Measurements from ENCODE around the gene GP2. TPM values are rescaled to one million over a fixed set of nuclear protein-coding genes. Genes with fewer than 3 reads are reported as not detected.

Gene GP2
- under 1 TPM in 1 of 6 experiments, not detected in 5; 0.12 TPM for total RNA-seq
- long read RNA-seq = 0 reads

GRCh38 chr16:20327444-20328041 lies at the start of gene GP2:
Gene GP2 (minus strand): TSS chr16:20327513. CDS start chr16:20326431, 1,082 bp downstream.
- no peaks in the 10 kb centered on the region for H3K27me3 ChIP-seq
- no peaks in the 10 kb centered on the region for H3K9me3 ChIP-seq
- H3K27ac ChIP-seq = no peak within 1 kb of the TSS
- no peaks in the 10 kb centered on the region for H3K4me1 ChIP-seq
- no peak within 1 kb of the TSS for H3K4me3 ChIP-seq
- ATAC-seq (no peak), DNase-seq (no peak)
- no peaks in the 10 kb centered on the region for H3K36me3 ChIP-seq
- TF ChIP-seq POLR2A (IDR thresholded peaks at IDR 0.05) (no peak), CTCF (IDR thresholded peaks at IDR 0.05) (no peak)
- intact Hi-C loops (cut with DNase I) = no loop called here
- WGBS (ENCODE audit: insufficient coverage, low coverage, low lambda C conversion rate, missing lambda C conversion rate) = 27% methylated on average over 2 of the region's 7 CpGs

- intact Hi-C loops (cut with DNase I) = loop anchor here in 1 of 2 donors (10.0 kb wide), 1 partner anchor 458 kb away; no protein-coding TSS in a partner anchor
- ATAC-seq = no peak
Measured at GRCh38 chr16:20372701-20373100, 45.4 kb upstream of the GP2 start.

GRCh38 chr16:20369452-20370054 lies 42.2 kb upstream of the GP2 start:
- Histone ChIP-seq H3K36me3 (no peaks in the 10 kb centered on the region), H3K4me1 (no peaks in the 10 kb centered on the region), H3K27ac (no peak overlapping the region), H3K27me3 (no peaks in the 10 kb centered on the region), H3K9me3 (no peaks in the 10 kb centered on the region), H3K4me3 (no peak overlapping the region)
- ATAC-seq (no peak), DNase-seq (no peak)
- intact Hi-C loops (cut with DNase I) = loop anchor here in 1 of 2 donors (10.0 kb wide), 1 partner anchor 455 kb away; no protein-coding TSS in a partner anchor
- no peak for TF ChIP-seq CTCF (IDR thresholded peaks at IDR 0.05)
- WGBS (ENCODE audit: insufficient coverage, low coverage, low lambda C conversion rate, missing lambda C conversion rate) = 69% methylated on average over 9 of the region's 9 CpGs

More at GRCh38 chr16:20372701-20373100, 45.4 kb upstream of the GP2 start:
- no peaks in the 10 kb centered on the region for H3K9me3 ChIP-seq
- TF ChIP-seq POLR2A (IDR thresholded peaks at IDR 0.05) (no peak), CTCF (IDR thresholded peaks at IDR 0.05) (no peak)
- H3K4me3 ChIP-seq = no peak overlapping the region
- no peaks in the 10 kb centered on the region for H3K4me1 ChIP-seq
- no peak overlapping the region for H3K27ac ChIP-seq
- no peaks in the 10 kb centered on the region for H3K27me3 ChIP-seq
- no peaks in the 10 kb centered on the region for H3K36me3 ChIP-seq
- 85% methylated on average over 5 of the region's 5 CpGs for WGBS (ENCODE audit: insufficient coverage, low coverage, low lambda C conversion rate, missing lambda C conversion rate)
- DNase-seq = no peak

DNA sequence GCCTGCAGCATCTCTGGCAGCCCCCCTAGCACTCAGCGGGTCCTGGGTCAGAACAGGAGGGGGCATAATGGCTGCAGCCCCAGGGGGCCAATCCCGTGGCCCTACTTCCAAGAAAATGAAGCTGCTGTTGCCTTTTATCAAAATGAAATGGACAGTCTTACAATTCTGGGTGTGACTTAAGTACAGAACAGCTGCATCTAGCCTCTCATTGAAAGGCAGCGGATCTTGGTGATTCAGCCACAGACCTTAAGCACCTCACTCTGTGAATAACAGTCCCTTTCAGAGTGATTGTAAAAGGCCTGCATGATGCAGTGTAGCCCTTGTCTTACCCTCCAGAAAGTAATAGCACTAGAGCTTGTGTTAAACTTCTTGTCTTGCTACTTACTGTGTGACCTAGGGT lies 36.7 kb upstream of the GP2 start:
- H3K4me1 ChIP-seq = no peaks in the 10 kb centered on the region
- no peaks in the 10 kb centered on the region for H3K9me3 ChIP-seq
- ATAC-seq = no peak
- DNase-seq = no peak
- intact Hi-C loops (cut with DNase I) = no loop called here
- TF ChIP-seq POLR2A (IDR thresholded peaks at IDR 0.05) (no peak), CTCF (IDR thresholded peaks at IDR 0.05) (no peak)
- no peak overlapping the region for H3K27ac ChIP-seq
- 92% methylated on average over 2 of the region's 3 CpGs for WGBS (ENCODE audit: insufficient coverage, low coverage, low lambda C conversion rate, missing lambda C conversion rate)
- no peaks in the 10 kb centered on the region for H3K27me3 ChIP-seq
- H3K4me3 ChIP-seq = no peak overlapping the region
- H3K36me3 ChIP-seq = no peaks in the 10 kb centered on the region

All from right lobe of liver (tissue), 6 donors.